GM18498 (cell line): ENCODE results near the gene MOB2.
"Not testable (repeated sequence)": the region's sequence is repeated elsewhere in the genome, so short reads cannot be mapped to it uniquely, and the experiment has no call there.

Experiments
- ATAC-seq: cut with Tn5 transposase; IDR thresholded peaks from one replicate; pipeline ENCODE4 v1.9.1; 2021; ENCODE audit warnings: mild to moderate bottlenecking, moderate library complexity; ENCODE audit not compliant: unreplicated experiment

MOB2 gene

DNA sequence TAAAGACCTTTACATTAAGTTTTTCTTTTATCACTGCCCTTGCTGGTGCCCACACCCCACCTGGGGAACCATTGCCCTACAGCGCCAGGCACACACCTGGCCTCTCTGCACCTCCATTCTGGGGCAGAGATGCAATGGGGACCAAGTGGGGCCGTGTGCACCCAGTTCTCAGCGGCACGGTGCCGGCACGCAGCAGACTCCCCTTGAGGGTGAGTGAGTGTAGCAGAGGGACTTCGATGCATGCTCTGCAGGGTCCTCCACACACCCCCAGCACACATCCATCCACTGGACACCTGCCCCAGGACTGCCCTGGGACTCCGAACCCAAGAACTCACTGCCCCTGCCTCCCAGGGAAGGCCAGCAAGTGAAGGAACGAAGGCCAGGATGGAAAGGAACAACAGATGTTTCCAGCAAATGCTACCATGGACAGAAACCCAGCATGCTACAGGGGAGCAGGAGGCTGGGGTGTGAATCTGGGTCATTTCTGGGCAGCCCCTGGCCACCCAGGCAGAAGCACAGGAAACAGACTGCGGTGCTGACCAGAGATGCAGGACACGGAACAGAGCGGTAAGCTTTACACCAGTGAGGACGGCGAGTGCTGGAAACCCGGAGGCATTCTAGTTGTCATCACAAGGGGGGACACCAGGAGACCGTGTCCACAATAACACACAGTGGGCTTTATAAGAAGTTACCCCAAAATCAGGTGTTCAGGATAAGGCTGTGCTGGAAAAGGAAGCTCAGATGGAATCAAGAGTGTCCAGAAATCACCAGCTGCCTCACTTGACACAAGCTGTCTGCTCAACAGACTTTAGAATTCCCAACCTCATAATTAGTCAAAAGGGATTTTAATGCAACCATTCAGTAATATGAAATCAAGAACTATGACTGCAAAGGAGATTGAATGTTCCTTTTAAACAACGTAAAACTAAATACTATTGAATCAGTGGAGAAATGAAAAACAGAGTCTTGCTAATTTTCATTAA, 32.7 kb upstream of the MOB2 start:
- ATAC-seq, result no peak

DNA sequence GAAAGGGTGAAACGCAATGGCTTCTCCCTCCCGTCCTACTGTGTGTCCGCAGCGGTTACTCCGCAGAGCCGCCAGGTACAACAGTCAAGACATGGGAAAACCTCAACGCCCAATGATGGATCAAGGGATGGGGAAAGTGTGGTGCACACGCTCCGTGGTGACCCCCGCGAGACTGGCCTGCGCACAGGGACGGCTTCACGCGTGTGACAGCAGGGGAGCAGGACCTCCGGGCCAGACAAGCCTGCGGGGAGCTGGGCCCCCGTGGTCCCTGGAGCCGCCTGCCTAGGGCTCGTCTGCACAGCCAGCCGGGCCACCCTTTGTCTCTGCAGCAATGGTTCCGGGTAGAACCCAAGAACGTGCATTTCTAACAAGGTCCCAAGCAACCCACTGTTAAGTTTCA, 31.7 kb upstream of the MOB2 start:
- no peak for ATAC-seq

DNA sequence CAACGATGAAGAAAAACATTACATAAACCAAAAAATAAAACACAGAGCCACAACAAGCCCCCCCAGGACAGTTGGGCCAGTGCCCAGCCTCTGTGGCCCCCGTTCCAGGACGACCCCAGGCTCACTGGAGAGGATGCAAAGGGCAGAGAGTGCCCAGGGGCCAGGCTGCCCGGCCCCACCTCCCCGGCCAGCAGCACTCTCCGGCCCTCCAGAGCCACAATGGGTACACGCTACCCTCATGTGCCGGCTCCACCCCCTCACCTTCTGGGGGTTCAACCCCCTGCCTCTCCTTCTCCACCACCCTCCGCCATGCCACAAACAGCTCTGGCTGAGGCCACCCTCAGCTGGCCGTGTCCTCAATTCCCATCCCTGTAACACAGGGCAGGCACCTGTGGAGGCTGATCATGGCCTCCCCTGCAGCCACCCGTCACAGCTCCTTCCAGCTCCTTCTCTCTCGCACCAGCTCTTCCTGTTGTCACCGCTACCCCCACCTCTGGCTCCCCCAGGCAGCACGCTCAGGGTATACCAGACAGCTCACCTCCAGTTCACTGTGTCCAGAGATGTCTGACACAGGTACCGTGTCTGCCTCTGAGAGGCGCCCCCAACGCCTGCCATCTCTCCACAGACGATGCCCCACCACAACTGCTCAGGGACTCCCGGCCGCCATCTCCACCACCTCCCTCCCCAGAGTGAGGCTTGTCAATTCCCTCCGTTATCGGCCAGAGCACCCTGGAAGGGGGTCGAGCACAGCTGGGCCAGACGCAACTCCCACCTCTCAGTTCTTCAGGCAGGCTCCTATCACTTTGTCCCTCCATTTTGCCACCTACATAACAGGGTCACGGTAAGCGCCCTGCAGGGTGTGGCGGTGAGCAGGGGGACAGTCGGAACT, 30.8 kb upstream of the MOB2 start:
- no peak for ATAC-seq

DNA sequence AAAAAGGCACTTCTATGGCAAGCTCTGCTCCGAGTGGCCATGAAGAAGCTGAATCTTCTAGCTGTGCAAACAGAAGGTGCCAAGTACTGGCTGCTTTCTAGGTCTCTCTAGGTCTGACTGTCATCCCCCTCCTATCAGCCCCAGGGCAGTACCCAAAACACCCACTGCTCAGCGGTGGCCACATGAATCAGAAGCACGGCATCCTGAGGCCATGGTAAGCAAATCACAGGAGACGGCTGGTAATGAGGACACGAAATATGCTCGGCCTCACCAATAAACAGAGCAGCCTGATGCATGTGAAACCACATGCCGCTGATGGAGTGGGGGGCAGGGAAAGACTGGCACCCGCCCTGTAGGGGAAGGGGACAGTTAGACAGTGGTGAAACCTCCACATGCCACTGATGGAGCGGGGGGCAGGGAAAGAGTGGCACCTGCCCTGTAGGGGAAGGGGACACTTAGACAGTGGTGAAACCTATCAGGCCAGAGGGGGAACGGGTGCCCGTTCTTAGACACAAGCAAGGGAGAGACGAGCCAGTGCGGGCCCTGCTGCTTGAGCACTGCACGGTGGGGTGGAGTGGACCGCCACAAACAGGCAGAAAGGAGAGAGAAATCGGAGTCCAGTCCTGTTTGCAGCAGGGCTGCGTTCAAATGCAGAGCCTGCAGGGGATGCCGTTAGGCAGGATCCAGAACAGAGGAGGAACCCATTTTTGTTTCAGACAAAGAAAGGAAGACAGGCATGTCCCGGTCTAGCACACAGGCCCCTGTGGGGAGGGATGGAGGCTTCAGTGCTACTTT, 29.9 kb upstream of the MOB2 start:
- no peak for ATAC-seq

DNA sequence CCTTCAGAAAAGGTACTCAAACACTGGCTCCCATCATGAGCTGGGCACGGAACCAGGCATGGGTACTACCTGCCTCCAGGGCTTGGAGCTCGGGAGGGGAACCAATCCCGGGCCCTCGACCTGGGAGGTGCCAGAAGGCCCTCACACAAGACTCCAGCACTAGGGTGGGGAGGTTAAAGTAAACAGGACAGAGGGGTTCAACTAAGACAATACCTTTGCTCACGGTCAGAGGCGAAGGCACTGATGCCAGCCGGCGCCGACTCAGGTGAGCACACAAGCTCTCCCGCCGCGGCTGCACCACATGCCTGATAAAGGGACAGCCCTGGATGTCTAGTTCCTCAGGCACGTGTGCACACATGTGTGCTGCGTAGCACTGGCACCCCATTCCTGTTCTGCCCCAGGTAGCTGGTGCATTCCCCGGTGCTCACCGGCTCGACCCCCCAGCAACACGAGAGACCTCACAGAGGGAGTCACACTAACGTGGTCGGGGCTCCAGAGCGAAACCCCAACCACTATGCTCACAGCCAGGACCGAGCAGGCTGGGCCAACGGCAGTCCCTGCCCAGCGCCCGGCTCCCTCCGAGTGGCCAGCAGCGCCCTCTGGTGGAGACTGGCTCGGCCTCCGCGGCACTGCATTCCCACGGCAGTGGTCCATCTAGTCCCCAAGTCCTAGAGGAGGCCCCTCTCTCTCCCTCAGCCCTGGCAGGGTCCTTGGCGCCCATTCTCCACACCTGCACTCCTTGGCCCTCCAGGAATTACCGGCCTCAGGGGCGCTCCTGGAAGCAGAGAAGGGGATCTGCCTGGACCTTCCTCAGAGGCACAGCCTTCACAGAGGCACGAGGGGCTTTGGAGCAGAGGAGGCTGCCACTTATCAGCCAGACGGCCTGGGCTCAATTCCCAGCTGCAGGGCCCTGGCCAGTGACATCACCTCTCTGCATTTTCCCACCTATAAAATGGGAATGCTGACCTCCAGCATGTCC, 28.8 kb upstream of the MOB2 start:
- ATAC-seq, result no peak

DNA sequence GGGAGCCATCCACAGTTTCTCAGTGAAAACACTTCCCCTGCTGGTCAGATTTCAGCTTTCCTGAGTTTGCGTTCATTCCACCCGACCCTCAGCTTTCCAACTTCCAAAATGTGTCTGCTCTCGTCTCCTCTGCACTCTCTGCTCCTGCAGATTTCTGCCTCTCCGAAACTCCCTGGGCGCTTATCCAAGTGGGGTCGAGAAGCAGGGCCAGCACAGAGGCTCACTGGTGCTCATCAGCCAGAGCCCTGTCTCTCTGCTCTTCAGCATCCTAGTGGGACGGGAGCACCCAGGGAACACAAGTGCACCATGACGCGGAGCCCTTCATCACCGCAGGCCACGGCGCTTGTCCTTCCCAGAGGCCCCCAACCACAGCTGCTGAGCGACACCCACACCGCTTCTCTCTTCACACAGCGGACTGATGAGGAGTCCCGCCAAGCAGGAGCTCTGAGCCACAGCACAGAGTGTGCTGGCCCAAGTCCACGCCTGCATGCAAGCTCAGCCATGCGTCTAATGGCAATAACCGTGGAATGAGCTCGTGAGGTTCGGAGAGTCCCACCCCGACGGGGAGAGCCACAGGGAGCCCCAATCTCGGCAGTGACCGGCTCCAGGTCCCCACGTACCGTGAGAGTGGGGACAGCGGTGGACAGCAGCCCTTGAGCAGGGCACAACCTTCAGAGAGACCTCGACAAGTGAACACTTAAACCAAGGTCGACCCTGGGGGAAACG, 27.9 kb upstream of the MOB2 start:
- ATAC-seq, result no peak

DNA sequence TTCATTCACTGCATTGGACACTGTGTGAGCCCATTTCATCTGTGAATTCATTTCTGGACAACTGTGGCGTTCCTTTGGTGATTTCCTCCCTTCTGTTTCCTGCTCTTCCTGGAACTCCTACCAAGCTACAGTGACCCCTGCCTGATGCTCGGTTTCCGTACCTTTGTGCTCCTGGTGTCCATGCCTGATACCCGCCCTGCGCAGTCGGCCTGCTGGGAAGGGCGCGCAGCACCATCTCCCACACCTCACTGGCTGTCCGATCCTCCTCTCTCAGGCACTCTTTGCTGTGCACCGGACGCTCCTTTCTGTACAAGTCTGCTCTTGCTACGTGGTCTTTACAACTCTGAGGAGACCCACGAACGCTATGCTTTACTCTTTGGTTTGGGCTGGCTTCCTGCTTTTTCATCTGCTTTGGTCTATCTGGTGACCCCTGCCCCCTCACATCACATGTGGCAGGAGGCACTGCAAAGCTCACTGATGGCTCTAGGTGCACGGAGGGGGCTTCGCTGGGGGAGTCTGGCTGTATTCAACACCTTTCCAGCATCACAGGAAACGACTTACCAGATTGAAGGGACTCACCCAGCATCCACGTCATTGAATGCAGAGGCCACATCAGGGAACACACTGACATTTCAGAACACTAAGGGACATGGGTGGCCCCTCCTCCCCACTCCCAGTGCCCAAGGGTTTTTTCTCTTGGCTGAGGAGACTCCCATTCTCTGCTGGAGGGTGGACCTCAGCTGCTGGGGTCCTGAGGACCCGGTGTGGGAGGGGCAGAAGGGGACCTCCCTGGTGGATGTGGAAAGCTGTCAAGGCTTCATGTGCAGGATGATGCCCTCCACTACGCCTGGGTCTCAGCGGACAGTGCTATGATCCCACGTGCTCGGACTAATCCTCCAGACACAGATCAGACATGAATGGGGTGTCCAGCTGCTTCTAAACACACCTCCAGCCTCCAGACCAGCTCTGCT, 27.0 kb upstream of the MOB2 start:
- no peak for ATAC-seq

DNA sequence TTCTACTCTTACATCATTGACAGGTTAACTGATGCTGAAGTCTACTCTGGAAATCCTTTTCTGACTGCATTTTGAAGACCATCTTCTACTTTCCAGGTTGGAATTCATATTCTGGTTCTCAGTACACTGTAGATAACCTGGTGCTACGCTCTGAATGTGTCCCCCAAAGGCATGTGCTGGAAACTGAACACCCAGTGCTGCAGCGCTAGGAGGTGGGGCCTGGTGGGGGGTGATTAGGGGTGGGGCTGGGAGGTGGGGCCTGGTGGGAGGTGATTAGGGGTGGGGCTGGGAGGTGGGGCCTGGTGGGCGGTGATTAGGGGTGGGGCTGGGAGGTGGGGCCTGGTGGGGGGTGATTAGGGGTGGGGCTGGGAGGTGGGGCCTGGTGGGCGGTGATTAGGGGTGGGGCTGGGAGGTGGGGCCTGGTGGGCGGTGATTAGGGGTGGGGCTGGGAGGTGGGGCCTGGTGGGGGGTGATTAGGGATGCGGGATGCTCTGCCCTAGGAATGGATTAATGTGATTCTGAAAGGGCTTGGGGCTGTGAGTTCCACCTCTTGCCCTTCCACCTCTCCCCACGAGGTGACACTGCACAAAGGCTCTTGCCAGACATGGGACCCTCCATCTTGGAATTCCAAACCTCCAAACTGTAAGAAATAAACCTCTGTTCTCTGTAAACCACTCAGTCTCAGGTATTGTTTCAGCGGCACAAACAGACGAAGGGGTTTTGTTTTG, 26.1 kb upstream of the MOB2 start:
- ATAC-seq, result not testable (repeated sequence)

DNA sequence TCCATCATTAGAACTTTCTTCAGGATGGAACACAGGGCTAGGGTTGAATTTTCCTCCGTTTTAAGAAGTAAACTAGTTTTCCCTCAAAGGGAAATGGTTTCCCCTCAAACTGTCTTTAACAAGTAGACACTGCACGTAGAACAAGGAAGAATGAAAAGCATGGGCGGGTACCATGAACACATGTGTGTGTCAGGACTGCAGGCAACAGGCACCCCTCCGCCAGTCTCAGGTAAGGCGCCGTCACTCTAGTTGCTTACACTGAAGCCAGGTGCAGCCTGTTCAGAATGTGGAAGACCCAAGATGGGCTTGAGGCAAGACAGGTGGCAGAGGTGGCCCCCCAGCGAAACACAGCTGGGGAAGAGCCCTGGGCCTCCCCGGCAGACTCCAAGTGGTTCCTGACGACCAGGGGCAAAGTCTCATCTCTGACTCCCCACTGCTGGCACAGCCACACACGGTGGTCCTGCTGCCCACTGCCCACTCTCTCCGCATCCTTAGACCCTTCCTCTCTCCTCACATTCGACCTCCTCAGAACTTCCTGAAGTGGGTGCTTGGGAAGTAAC, 25.4 kb upstream of the MOB2 start:
- no peak for ATAC-seq

DNA sequence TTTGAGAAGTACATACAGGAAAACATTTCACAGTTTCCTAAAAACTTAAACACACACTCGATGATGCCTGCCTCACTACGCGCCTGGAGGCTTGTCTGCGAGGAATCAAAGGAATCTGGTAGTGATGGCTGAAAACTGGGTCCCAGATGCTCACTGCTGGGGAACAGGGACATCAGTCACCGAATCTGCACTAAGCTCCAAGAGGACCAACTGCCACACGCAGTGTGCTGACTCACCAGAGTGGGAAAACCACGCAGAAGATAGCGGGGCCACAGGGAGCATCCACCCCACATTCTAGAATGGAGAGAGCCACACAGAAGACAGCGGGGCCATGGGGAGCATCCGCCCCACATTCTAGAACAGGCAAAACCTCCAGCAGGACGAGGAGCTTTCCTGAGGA, 24.3 kb upstream of the MOB2 start:
- no peak for ATAC-seq

DNA sequence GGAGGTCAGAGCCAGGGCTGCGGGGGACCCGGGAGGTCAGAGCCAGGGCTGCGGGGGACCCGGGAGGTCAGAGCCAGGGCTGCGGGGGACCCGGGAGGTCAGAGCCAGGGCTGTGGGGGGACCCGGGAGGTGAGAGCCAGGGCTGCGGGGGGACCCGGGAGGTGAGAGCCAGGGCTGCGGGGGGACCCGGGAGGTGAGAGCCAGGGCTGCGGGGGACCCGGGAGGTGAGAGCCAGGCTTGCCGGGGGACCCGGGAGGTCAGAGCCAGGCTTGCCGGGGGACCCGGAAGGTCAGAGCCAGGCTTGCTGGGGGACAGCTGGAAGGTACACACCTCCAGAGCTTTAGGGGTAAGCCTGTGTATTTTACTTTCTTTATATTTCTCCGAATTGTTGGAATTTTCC, 23.8 kb upstream of the MOB2 start:
- ATAC-seq, result not testable (repeated sequence)

DNA sequence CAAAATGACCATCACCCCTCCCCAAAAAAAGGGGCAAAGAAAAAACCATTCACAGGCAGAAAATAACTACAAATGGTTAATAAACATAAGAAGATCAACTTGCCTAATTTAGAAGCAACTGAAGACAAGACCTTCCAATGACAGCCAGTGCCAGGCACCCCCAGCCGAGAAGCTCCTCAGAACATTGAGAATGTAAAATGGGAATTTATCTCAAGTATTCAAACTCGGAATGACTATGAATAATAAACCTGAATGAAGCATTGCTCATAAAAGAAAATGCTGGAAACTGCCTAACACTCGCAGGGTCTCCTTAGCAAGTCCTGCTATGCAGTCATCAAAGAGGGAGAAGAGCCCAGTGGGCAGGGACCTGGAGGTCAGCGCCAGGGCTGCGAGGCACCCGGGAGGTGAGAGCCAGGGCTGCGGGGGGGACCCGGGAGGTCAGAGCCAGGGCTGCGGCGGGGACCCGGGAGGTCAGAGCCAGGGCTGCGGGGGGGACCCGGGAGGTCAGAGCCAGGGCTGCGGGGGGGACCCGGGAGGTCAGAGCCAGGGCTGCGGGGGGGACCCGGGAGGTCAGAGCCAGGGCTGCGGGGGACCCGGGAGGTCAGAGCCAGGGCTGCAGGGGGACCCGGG, 23.2 kb upstream of the MOB2 start:
- no peak for ATAC-seq

DNA sequence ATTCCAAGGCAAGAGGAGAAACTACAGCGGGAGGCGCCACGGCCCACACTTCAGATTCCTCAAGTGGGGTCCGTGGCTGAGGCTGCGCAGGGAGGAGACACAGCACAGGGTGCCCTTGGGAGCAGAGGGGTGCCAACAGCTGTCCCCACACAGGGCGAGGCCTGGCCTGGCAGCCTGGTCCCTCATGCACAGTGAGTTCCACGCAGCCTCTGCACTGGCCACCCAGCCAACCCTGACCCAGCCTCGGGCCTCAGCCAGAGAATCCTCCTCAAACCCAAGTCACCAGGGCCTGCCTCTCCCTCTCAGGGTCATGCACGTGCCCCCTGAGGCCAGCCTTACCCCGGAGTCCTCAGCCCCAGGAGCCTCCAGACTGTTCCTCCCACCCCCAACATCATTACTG, 22.4 kb upstream of the MOB2 start:
- ATAC-seq, result no peak

DNA sequence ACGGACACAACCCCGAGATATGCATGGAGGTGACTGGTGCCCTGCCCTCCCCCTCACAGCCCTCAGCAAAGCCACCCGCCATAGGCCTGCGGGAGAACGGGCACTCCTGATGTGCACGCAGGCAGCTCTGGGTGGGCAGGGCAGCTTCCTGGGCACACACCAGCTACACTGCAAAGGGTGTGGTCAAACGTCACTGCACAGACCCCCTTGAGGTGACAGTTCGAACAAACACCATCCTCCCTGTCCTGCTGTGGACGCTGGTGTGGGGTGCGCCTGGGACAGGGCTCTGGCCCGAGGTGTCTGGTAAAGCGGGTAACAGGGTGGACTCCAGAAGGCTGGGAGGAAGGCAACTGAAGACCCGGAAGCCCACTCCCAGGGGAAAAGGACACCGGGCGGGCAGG, 21.9 kb upstream of the MOB2 start:
- ATAC-seq, result no peak

DNA sequence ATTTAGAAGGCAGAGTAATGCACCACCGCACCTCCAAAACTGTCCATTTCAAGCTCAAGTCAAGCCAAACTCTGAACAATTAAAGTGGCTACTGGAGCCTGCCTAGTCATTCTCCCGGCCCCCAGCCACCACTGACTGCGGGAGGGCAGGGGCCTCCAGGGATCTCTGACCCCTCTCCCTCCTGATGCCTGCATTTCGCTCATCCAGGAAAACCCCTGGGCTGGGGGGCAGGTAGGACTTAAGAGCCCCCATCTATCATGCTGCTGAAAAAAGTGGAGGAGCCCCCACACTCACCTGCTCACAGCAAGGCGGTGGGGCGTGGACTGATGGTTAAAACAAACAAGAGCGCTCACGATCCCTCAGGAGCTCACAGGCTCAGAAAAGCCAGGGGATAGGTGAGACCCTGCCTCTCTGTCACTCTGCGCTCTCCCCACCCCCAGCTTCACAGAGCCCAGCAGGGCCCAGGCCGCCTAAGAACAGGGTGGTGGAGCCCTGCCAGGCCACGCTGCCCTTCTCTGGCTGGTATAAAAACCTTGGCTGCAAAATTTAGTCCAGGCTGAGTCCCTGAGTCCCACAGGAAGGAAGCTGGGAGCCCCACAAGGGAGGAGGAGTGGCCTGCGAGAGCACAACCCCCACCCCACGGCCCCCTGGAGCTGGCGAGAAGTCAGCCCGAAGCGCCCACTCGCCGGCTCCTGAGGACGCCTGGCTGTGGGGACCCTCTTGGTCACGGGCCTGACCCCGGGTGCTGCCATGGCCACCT, 21.0 kb upstream of the MOB2 start:
- ATAC-seq, result no peak

DNA sequence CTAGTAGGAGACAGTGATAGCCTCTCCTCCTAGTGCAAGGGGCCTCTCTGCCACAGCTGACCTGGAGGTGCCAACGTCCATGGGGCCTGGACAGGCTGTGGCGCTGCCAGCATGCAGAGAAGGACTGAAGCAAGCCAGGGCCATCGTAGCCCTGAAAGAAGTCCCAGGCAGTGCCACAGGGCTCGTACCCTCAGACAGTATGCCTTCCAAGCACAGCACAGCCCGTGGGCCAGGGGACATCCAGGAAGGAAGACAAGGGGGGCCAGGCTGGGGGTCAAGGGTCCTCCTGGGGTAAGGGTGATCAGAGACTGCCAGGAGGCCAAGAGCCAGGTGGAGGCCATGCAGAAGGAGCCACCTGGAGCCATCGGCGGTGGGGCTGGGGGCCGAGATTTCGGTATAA, 20.4 kb upstream of the MOB2 start:
- no peak for ATAC-seq
